Coronary artery (tissue), 2 donors: Measurements from ENCODE around the gene NLGN1.

ENCODE experiments used
- DNase-seq: peaks from one replicate; pipeline ENCODE4 v3.0.0-alpha.2; 2017; ENCODE audit warnings: low spot score
- H3K27ac ChIP-seq, 2 donors: fragments of 200-600 bp; sonication (generic); one replicate each; pipeline ENCODE4 v1.5.1; 2016 to 2019
- H3K4me3 ChIP-seq: fragments of 200-600 bp; sonication (generic); 2 replicates; pipeline ENCODE4 v1.5.1; 2016; ENCODE audit warnings: mild to moderate bottlenecking, moderate library complexity
- TF ChIP-seq, protein P1 (sequence below): fragments of 200-600 bp; sonication (generic); IDR thresholded peaks from one replicate; pipeline ENCODE4 v1.5.1; 2019; ENCODE audit warnings: antibody characterized with exemption

The NLGN1 gene

GRCh38 chr3:174162550-174162949 lies 765.0 kb downstream of the NLGN1 start:
- Histone ChIP-seq H3K27ac (no peak overlapping the region), H3K4me3 (no peak overlapping the region)
- TF ChIP-seq, protein P1, sequence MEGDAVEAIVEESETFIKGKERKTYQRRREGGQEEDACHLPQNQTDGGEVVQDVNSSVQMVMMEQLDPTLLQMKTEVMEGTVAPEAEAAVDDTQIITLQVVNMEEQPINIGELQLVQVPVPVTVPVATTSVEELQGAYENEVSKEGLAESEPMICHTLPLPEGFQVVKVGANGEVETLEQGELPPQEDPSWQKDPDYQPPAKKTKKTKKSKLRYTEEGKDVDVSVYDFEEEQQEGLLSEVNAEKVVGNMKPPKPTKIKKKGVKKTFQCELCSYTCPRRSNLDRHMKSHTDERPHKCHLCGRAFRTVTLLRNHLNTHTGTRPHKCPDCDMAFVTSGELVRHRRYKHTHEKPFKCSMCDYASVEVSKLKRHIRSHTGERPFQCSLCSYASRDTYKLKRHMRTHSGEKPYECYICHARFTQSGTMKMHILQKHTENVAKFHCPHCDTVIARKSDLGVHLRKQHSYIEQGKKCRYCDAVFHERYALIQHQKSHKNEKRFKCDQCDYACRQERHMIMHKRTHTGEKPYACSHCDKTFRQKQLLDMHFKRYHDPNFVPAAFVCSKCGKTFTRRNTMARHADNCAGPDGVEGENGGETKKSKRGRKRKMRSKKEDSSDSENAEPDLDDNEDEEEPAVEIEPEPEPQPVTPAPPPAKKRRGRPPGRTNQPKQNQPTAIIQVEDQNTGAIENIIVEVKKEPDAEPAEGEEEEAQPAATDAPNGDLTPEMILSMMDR = no peak
- no peak for DNase-seq

- DNase-seq = no peak
- H3K27ac ChIP-seq = no peak overlapping the region
- no peak overlapping the region for H3K4me3 ChIP-seq
- TF ChIP-seq, protein P1 = no peak
Measured at GRCh38 chr3:174168026-174168425, 770.5 kb downstream of the NLGN1 start.

- H3K27ac ChIP-seq = no peak overlapping the region
- TF ChIP-seq, protein P1 = no peak
- H3K4me3 ChIP-seq = no peak overlapping the region
- DNase-seq = no peak
Measured at GRCh38 chr3:174168538-174169254, 771.2 kb downstream of the NLGN1 start.

- Histone ChIP-seq H3K4me3 (no peak overlapping the region), H3K27ac (no peak overlapping the region)
- TF ChIP-seq, protein P1 = no peak
- DNase-seq = no peak
Measured at GRCh38 chr3:174169736-174170135, 772.2 kb downstream of the NLGN1 start.

GRCh38 chr3:174170248-174170647 lies 772.7 kb downstream of the NLGN1 start:
- TF ChIP-seq, protein P1 = no peak

DNA sequence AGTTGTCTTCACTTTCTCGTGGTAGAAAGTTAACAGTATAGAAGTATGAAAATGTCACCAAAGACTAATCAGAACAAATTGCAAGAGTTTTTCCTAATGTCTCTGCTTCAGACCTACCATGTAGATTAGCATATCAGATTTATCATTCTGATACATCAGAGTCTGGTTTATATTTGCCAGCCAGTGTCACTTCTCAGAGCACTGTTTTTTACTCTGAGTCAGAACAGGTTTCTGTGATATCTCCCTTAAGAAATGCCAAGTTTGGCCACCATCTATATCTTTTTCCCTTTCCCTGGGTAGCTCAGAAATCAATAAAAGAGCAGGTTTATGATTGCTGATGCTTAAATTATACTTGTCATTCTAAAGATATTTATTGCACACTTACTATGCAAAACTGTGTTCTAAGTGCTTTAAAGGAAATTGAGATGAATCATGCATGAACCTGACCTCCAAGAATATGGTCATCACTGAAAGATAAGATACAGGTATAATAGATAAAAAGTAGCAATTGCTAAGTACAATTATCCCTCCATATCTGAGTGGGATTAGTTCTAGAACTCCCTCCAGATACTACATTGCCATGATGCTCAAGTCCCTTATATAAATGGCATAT lies 788.9 kb downstream of the NLGN1 start:
- no peak overlapping the region for H3K4me3 ChIP-seq
- TF ChIP-seq, protein P1 = no peak
- no peak for DNase-seq

More at GRCh38 chr3:174170248-174170647, 772.7 kb downstream of the NLGN1 start:
- H3K27ac ChIP-seq = no peak overlapping the region
- no peak for DNase-seq
- H3K4me3 ChIP-seq = no peak overlapping the region

GRCh38 chr3:174191380-174191779 lies 793.8 kb downstream of the NLGN1 start:
- no peak for DNase-seq
- H3K4me3 ChIP-seq = no peak overlapping the region
- no peak overlapping the region for H3K27ac ChIP-seq
- TF ChIP-seq, protein P1 = no peak

More for the DNA sequence above, 788.9 kb downstream of the NLGN1 start:
- H3K27ac ChIP-seq = no peak overlapping the region
